Panc1 (cell line): ENCODE data around the gene LTC4S. TPM values are rescaled to one million over a fixed set of nuclear protein-coding genes. Genes with fewer than 3 reads are reported as not detected.

ENCODE experiments used
- ATAC-seq: fragments of 200-7000 bp; cut with Tn5 transposase; 2 replicates; pipeline ENCODE4 v1.9.1; 2020; ENCODE audit warnings: mild to moderate bottlenecking, moderate library complexity
- BruUV-seq: library from RNA; stranded (reverse); fragments of 400-500 nt; replicated peaks from 2 replicates; lab custom pipeline; 2021; lab: Mats Ljungman, UMichigan
- CTCF ChIA-PET: fragments of 300-600 bp; sonication (Branson Sonifier 250); formaldehyde crosslinking; loops from one replicate; lab custom pipeline; 2022; ENCODE audit warnings: antibody characterized with exemption; lab: Charles Lee
- POLR2A ChIA-PET: fragments of 300-600 bp; sonication (Branson Sonifier 250); formaldehyde crosslinking; loops from one replicate; lab custom pipeline; 2022; ENCODE audit warnings: antibody characterized with exemption; lab: Charles Lee
- DNase-seq: peaks from one replicate; pipeline ENCODE4 v3.0.0-alpha.2; 2010; ENCODE audit warnings: low read depth, low spot score
- H3K27ac ChIP-seq: 2 replicates; pipeline ENCODE4 v1.5.1; 2011; ENCODE audit warnings: mild to moderate bottlenecking, low read length, inconsistent platforms
- H3K27me3 ChIP-seq: fragments of 200-500 bp; sonication (Bioruptor generic); 2 replicates; pipeline ENCODE4 v1.6.0; 2014; ENCODE audit warnings: low read length, inconsistent platforms; ENCODE audit not compliant: control insufficient read depth, insufficient read depth
- H3K36me3 ChIP-seq: fragments of 200-500 bp; sonication (Bioruptor generic); 2 replicates; pipeline ENCODE4 v1.5.1; 2014; ENCODE audit warnings: inconsistent platforms, mild to moderate bottlenecking, low read length, moderate library complexity; ENCODE audit not compliant: control insufficient read depth, insufficient read depth
- H3K4me1 ChIP-seq: 2 replicates; pipeline ENCODE4 v1.5.1; 2011; ENCODE audit warnings: inconsistent platforms, mild to moderate bottlenecking, low read length, moderate library complexity; ENCODE audit not compliant: control insufficient read depth, insufficient read depth
- H3K4me3 ChIP-seq, 2 experiments: 2 replicates each; pipeline ENCODE4 v1.5.1; 2011 to 2012; ENCODE audit warnings: low read depth in 2 of 2, low read length in 2 of 2, mild to moderate bottlenecking in 2 of 2, inconsistent platforms in 1 of 2, moderate library complexity in 1 of 2
- H3K9me3 ChIP-seq: fragments of 200-500 bp; sonication (Bioruptor generic); 2 replicates; pipeline ENCODE4 v1.5.1; 2014; ENCODE audit warnings: low read depth, mild to moderate bottlenecking, inconsistent platforms, low read length, moderate library complexity; ENCODE audit not compliant: control insufficient read depth, insufficient read depth
- CTCF ChIP-seq: fragments of 450-650 bp; IDR thresholded peaks from 2 replicates; pipeline ENCODE4 v1.5.1; 2017; ENCODE audit warnings: mild to moderate bottlenecking
- POLR2AphosphoS5 ChIP-seq: IDR thresholded peaks from 2 replicates; pipeline ENCODE4 v1.6.1; 2012; ENCODE audit warnings: mild to moderate bottlenecking, low read depth, low read length, moderate library complexity
- REST ChIP-seq, 2 experiments: IDR thresholded peaks; 2 replicates each; pipeline ENCODE4 v1.6.1; 2011 to 2012; ENCODE audit warnings: low read depth in 2 of 2, control low read depth in 1 of 2, low read length in 1 of 2, mild to moderate bottlenecking in 1 of 2, moderate library complexity in 1 of 2; ENCODE audit not compliant: insufficient read depth in 1 of 2
- SIN3A ChIP-seq: IDR thresholded peaks from 2 replicates; pipeline ENCODE4 v1.6.1; 2012; ENCODE audit warnings: low read depth, mild to moderate bottlenecking, low read length, moderate library complexity, borderline replicate concordance; ENCODE audit not compliant: insufficient read depth
- TCF7L2 ChIP-seq: IDR thresholded peaks from 2 replicates; pipeline ENCODE4 v1.6.1; 2011; ENCODE audit warnings: mild to moderate bottlenecking, low read depth, low read length, inconsistent platforms
- in situ Hi-C: cut with HindIII; loops from 2 replicates; pipeline ENCODE4 v1.10.0; 2016; ENCODE audit warnings: low sequenced_read_pairs, low pct_unique_long_range_greater_than_20kb
- intact Hi-C: fragments of 100-400 bp; cut with micrococcal nuclease; formaldehyde crosslinking; loops from one replicate; pipeline ENCODE4 v1.10.0; 2022; ENCODE audit not compliant: unreplicated experiment
- total RNA-seq: library from RNA; stranded (reverse); gene quantifications from one replicate; pipeline ENCODE4 v1.2.1, GENCODE V29; 2021; ENCODE audit not compliant: unreplicated experiment

The LTC4S gene
- total RNA-seq, 1 experiment from 2014 or later = 0.69 TPM

- CTCF ChIA-PET = interaction anchor here (0.5 kb wide), 1 partner anchor 864 kb away, joined by 5 read pairs; the partner anchor contains the start of gene ZFP2
- BruUV-seq = no TSS peak
- TF ChIP-seq TCF7L2 (no peak), SIN3A (no peak), CTCF (no peak), POLR2AphosphoS5 (no peak), REST (IDR thresholded peaks at IDR 0.05; ENCODE audit: insufficient read depth in 1 of 2, low read depth in 2 of 2, low read length in 1 of 2) (no peak)
- POLR2A ChIA-PET = interaction anchor here (0.5 kb wide), 1 partner anchor 58 kb away, joined by 9 read pairs; no protein-coding TSS in a partner anchor
- Histone ChIP-seq H3K27ac (no peak overlapping the region), H3K36me3 (no peaks in the 10 kb centered on the region), H3K4me1 (peaks cover 29% of the 10 kb centered on the region), H3K27me3 (no peaks in the 10 kb centered on the region), H3K9me3 (no peaks in the 10 kb centered on the region), H3K4me3 (no peak overlapping the region)
- DNase-seq (no peak), ATAC-seq (no peak)
- intact Hi-C loops = no loop called here
- in situ Hi-C loops = no loop called here
These were observed 33.9 kb upstream of the LTC4S start for GRCh38 chr5:179759581-179760551.

GRCh38 chr5:179762079-179762780 is 31.6 kb upstream of the LTC4S start:
- no peak for DNase-seq
- H3K36me3 ChIP-seq = 0 out of 2 replicates have a peak, but pooled peaks cover 2% of the 10 kb centered on the region
- no peaks in the 10 kb centered on the region for H3K9me3 ChIP-seq
- peaks cover 36% of the 10 kb centered on the region for H3K4me1 ChIP-seq
- intact Hi-C loops = no loop called here
- no peak for TF ChIP-seq POLR2AphosphoS5
- TF ChIP-seq REST (IDR thresholded peaks at IDR 0.05; ENCODE audit: insufficient read depth in 1 of 2, low read depth in 2 of 2, low read length in 1 of 2) = no peak
- TF ChIP-seq CTCF = no peak
- no peak for TF ChIP-seq TCF7L2
- no peak for TF ChIP-seq SIN3A
- ATAC-seq = peak; percentile 57
- ChIA-PET POLR2A (interaction anchor here (0.5 kb wide), 1 partner anchor 10 kb away, joined by 3 read pairs; no protein-coding TSS in a partner anchor), CTCF (interaction anchor here (0.6 to 1.4 kb wide), 5 partner anchors 9 to 58 kb away, joined by 3 to 5 read pairs (median 3); partner anchors contain the start of genes MAML1 and SQSTM1)
- H3K4me3 ChIP-seq = no peak overlapping the region
- H3K27me3 ChIP-seq = no peaks in the 10 kb centered on the region
- BruUV-seq = no TSS peak
- in situ Hi-C loops = no loop called here
- H3K27ac ChIP-seq = no peak overlapping the region
